H1 (cell line): ENCODE data around the gene FGGY. TPM values are rescaled to one million over a fixed set of nuclear protein-coding genes. Genes with fewer than 3 reads are reported as not detected.

ENCODE experiments used
- KDM4A ChIP-seq: IDR thresholded peaks from one replicate; pipeline ENCODE4 v1.7.1; 2012; ENCODE audit warnings: low read depth, mild to moderate bottlenecking, moderate library complexity, low read length, inconsistent platforms; ENCODE audit not compliant: severe bottlenecking
- RAD21 ChIP-seq, 2 experiments: IDR thresholded peaks in 1 of 2; conservative IDR thresholded peaks in 1 of 2; 2 replicates each; pipeline ENCODE4 v1.6.1; 2011; ENCODE audit warnings: low read depth in 2 of 2, low read length in 2 of 2, improper control_type of control experiment in 1 of 2, inconsistent platforms in 1 of 2, mild to moderate bottlenecking in 1 of 2, moderate library complexity in 1 of 2
- TAF1 ChIP-seq: IDR thresholded peaks from 2 replicates; pipeline ENCODE4 v1.6.1; 2011; ENCODE audit warnings: mild to moderate bottlenecking, low read depth, low read length
- polyA plus RNA-seq, 7 experiments: library from polyadenylated mRNA; depleted of rRNA in 3 of 7; stranded (reverse) in 5 of 7; unstranded in 2 of 7; fragments of >200 nt in 5 of 7; fragments of 200-250 nt in 2 of 7; gene quantifications; 1 replicate in 5 of 7; 2 replicates in 1 of 7; 4 replicates in 1 of 7; pipeline versions ENCODE4 v1.2.1 to v1.2.3, GENCODE V29; 2011 to 2013; ENCODE audit warnings: missing spikeins in 2 of 7, mixed read lengths in 2 of 7
- total RNA-seq: library from RNA; stranded (reverse); fragmentation: NEBNext Ultra II Directional; extraction: Animal tissue kit (Norgen Biotek cat#: 25700); gene quantifications from 2 replicates; pipeline ENCODE4 v1.2.1, GENCODE V29; 2021
- TF ChIP-seq, protein P1 (sequence below): IDR thresholded peaks from 2 replicates; pipeline ENCODE4 v1.6.1; 2012; ENCODE audit warnings: inconsistent platforms

Gene FGGY
- total and polyA plus RNA-seq, 2 of the 8 experiments (the other 6 are each of a cell fraction or from before 2014, with no cell fraction given): 10.3 to 12.5 TPM

DNA sequence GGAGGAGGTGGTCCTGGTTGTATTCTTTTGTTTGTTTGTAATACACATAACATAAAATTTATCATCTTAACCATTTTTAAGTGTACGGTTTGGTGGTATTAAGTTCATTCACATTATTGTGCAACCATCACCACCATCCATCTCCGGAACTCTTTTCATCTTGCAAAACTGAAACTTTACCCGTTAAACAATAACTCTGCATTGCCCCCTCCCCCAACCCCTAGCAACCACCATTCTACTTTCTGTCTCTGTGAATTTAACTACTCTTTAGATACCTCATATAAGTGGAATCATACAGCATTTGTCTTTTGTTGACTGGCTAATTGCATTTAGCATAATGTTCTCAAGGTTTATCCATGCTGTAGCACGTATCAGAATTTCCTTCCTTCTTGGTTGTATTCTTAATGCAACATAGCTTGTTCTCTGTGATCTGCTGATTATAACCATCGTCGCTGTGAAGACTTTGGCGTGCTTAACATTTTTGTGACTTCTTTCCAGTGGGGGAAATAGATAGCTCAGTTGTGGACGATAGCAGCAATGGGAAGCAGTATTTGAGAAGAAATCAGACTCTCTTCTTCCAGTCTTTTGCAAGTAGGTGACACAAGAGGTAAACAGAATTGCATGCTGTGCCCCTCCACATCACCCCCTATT lies 400.4 kb downstream of the FGGY start (continued):
- TF ChIP-seq KDM4A (no peak), RAD21 (IDR thresholded peaks at IDR 0.05 in 1 of 2, conservative IDR thresholded peaks at IDR 0.05 in 1 of 2; ENCODE audit: low read depth in 2 of 2, low read length in 2 of 2) (no peak), TAF1 (no peak)
- TF ChIP-seq, protein P1, sequence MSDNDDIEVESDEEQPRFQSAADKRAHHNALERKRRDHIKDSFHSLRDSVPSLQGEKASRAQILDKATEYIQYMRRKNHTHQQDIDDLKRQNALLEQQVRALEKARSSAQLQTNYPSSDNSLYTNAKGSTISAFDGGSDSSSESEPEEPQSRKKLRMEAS: no peak
